ENCODE data around the gene NKAIN4.

- TF ChIP-seq CTCF (conservative IDR thresholded peaks at IDR 0.05; ENCODE audit: low read depth, low read length) (no peak), EZH2 (IDR thresholded peaks at IDR 0.05; ENCODE audit: borderline replicate concordance, low read depth, low read length, poor library complexity, severe bottlenecking) (no peak)
These were observed 33.4 kb downstream of the NKAIN4 start for GRCh38 chr20:63220696-63221399.

Data from A673 (cell line).